NCI-H146 treated with DMSO at 0.1 percent for 48 hours (cell line): ENCODE measurements around the gene PCDHGA6.
"Not testable (repeated sequence)": the region's sequence is repeated elsewhere in the genome, so short reads cannot be mapped to it uniquely, and the experiment has no call there.

Experiments used
- DNase-seq: peaks from one replicate; lab custom pipeline; 2025; ENCODE audit not compliant: unreplicated experiment; lab: John Stamatoyannopoulos, UW

The PCDHGA6 gene

GRCh38 chr5:141392429-141393198 is 18.9 kb downstream of the PCDHGA6 start, which contains the start of gene PCDHGA8:
Gene PCDHGA8, plus strand, starts transcription at chr5:141392633. Its CDS starts 181 bp downstream, at chr5:141392814.
- DNase-seq = no peak

GRCh38 chr5:141393267-141393666 is 19.6 kb downstream of the PCDHGA6 start:
- no peak for DNase-seq

- not testable (repeated sequence) for DNase-seq
These were observed 20.9 kb downstream of the PCDHGA6 start for GRCh38 chr5:141394401-141395187.

GRCh38 chr5:141397756-141398551 is 24.3 kb downstream of the PCDHGA6 start, which contains the start of gene PCDHGB5:
Gene PCDHGB5, plus strand, starts transcription at chr5:141397947. Its CDS starts 181 bp downstream, at chr5:141398128.
- not testable (repeated sequence) for DNase-seq

- no peak for DNase-seq
These were observed 24.9 kb downstream of the PCDHGA6 start for GRCh38 chr5:141398608-141399007.

- no peak for DNase-seq
These were observed 26.0 kb downstream of the PCDHGA6 start for GRCh38 chr5:141399555-141400258.

GRCh38 chr5:141402553-141403243 is 29.0 kb downstream of the PCDHGA6 start, which contains the start of gene PCDHGA9:
Gene PCDHGA9, plus strand, starts transcription at chr5:141402778. Its CDS starts 175 bp downstream, at chr5:141402953.
- no peak for DNase-seq

- no peak for DNase-seq
These were observed 29.7 kb downstream of the PCDHGA6 start for GRCh38 chr5:141403387-141403786.

- DNase-seq = not testable (repeated sequence)
These were observed 34.3 kb downstream of the PCDHGA6 start, which contains the start of gene PCDHGB6 for GRCh38 chr5:141407790-141408505. Gene PCDHGB6, plus strand, starts transcription at chr5:141408021. Its CDS starts 182 bp downstream, at chr5:141408203.

- no peak for DNase-seq
These were observed 36.1 kb downstream of the PCDHGA6 start for GRCh38 chr5:141409598-141410306.

GRCh38 chr5:141411575-141411974 is 37.9 kb downstream of the PCDHGA6 start:
- DNase-seq = no peak

GRCh38 chr5:141412854-141413539 is 39.3 kb downstream of the PCDHGA6 start, which contains the start of gene PCDHGA10:
Gene PCDHGA10, plus strand, starts transcription at chr5:141412987. Its CDS starts 189 bp downstream, at chr5:141413176.
- DNase-seq = no peak

GRCh38 chr5:141413540-141414069 is 39.9 kb downstream of the PCDHGA6 start:
- DNase-seq = no peak

GRCh38 chr5:141414548-141415274 is 41.0 kb downstream of the PCDHGA6 start:
- DNase-seq = not testable (repeated sequence)

- DNase-seq = not testable (repeated sequence)
These were observed 41.6 kb downstream of the PCDHGA6 start for GRCh38 chr5:141415275-141415618.

GRCh38 chr5:141417494-141418172 is 43.9 kb downstream of the PCDHGA6 start, which contains the start of gene PCDHGB7:
Gene PCDHGB7, plus strand, starts transcription at chr5:141417677. Its CDS starts 183 bp downstream, at chr5:141417860.
- DNase-seq = not testable (repeated sequence)
